HG03558 (cell line): ENCODE data around the gene NCAM2.

ENCODE experiments used
- ATAC-seq: cut with Tn5 transposase; IDR thresholded peaks from one replicate; pipeline ENCODE4 v1.9.1; 2021; ENCODE audit warnings: moderate number of reproducible peaks; ENCODE audit not compliant: unreplicated experiment; ENCODE audit errors: extremely low read depth

Gene NCAM2

DNA sequence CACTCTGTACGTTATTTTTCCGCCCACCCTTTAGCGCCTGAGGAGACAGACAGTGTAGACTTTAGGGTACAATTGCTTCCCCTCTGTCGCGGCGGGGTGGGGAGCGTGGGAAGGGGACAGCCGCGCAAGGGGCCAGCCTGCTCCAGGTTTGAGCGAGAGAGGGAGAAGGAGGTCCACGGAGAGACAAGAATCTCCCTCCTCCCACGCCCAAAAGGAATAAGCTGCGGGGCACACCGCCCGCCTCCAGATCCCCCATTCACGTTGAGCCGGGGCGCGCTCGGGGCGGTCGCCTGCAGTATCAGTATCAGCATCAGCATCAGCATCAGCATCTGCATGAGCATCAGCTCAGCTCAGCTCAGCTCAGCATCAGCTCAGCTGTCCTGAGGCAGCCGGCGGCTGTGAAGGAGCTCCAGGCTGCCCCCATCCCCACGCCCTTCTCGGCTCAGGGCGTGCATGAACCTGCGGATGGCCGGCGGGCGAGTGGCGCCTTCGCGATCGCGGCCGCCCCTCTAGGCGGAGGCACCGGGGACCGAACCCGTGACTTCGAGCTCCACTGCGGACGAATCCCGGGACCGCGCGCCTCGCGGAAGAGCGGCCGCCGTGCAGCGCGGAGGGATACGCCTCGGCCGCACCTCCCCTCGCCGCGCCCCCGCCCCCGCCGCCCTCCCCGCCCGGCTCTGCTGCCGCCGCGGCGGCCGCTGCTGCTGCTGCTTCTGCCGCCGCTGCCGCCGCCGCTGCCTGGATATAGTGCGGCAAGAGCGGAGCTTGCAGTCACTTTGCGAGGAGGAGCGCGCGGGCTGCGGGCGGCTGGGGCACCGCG is at the start of gene NCAM2:
Gene NCAM2 (plus strand): TSS at position 774 of the 820 bp plus-strand sequence.
- ATAC-seq = no peak

DNA sequence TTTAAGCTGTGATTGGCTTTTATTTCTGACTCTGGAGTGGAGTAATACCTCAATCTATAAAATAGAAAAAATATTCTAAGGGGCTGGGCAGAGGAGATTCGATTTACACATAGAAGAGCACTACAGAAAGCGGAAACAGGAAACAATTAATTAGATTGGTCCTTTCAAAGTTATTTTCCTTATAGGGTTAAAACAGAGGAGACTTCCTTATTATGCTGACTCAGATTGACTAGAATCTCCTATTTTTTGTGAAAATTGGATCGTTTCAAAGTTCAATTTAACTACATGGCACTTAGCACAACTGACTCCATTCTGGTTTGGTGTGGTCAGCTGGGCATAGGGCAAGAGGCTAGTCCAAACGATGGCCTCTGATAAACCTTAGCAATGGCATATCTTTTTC is 48.3 kb upstream of the NCAM2 start:
- no peak for ATAC-seq

GRCh38 chr21:20965816-20966215 is 32.4 kb upstream of the NCAM2 start:
- ATAC-seq = no peak

GRCh38 chr21:20968391-20968790 is 29.8 kb upstream of the NCAM2 start:
- ATAC-seq = no peak

DNA sequence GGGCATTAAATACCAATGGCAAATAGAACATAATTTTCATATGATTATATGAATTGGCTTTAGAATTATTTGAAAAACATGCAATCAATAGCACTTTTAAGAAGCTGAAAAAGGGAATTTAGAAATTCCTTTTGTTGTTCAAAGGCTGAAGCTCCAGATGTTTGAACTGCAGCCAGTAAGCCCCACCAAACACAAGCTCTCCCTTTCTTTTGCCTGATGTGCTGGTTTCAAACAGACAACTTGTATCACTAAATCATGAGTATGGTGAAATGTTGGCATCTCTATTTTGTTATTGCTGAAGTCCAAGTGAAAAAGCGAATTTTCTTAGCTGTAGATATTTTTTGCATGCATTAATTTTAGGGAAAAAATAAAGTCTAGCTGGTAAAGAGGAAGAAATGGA is 27.5 kb upstream of the NCAM2 start:
- no peak for ATAC-seq

- ATAC-seq = no peak
Observed at GRCh38 chr21:20971296-20971921, 26.8 kb upstream of the NCAM2 start.

- no peak for ATAC-seq
Observed at GRCh38 chr21:20994790-20995189, 3.4 kb upstream of the NCAM2 start.

DNA sequence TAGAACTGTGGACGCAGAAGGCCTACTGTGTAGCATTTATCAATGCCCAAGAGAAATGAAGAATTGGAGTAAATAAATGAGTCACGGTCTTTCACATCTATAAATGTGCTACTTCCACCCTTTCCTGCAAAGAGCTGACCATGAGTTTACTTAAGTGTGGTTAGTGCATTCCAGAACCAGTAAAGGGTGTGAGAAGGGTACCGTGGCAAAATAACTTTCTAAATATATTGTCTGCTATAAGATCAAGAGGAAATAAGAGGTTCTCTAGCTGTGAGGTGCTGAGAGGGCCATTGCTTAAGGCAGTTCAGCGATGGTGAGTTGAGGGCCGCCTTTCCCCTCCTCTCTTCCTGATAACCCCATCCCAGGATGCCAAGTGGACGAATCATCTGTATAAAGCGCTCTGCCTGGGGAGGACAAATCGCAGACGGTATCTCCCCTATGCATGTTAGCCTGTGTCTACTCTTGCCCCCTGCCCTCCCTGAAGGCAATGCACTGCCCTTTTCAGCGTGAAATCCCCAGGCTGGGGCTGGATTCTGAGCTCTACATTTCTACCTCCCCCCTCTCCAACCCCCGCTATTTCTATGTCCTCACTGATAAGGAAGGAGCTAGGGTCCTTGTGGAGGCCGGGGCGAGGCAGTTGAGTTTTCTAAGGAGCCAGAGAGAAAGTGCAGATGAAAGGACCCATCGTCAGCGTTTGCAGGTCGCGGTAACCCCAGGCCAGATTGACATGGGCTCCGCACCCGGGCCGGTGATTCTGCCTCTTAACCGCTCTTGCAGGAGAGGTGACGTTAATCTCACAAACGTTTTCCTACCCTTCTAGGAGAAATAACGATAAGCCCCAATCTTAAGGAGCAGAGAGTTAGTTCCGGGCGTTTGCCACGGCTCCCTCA is 1.5 kb upstream of the NCAM2 start:
- no peak for ATAC-seq

- ATAC-seq = no peak
Observed at GRCh38 chr21:20997311-20997635, 936 bp upstream of the NCAM2 start.

DNA sequence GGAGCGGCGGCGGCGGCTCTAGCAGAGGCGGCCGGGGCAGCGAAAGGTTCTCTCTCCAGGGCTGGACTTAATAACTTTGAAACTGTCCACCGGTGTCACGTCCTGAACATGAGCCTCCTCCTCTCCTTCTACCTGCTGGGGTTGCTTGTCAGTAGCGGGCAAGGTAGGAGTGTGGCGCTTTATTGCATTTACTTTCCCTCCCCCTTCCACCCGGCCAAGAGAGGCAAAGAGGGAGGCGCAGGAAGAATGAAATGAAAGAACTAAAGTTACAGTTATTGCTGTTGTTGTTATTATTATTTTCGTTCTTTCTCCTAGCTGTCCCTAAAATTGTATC is 214 bp downstream of the NCAM2 start:
- ATAC-seq = no peak

DNA sequence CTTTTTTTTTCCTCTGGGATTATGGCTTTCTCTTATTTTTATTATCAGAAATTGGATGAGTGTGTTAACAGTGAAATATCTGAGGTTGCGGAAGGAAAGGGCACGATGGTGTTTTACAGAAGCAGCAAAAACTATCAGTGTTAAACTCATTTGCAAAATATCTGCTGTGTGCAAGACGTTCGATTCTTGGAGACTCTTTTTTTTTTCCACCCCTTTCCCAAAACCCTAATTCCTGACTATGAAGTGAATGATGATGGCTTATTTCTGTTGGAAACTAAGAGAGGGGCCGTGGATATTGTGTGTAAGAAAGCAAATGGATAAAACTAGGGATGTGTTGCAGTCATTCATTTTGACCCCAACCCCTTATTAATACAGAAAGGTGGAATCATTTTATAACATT is 677 bp downstream of the NCAM2 start:
- no peak for ATAC-seq

GRCh38 chr21:20999659-21000058 is 1.4 kb downstream of the NCAM2 start:
- ATAC-seq = no peak

- no peak for ATAC-seq
Observed at GRCh38 chr21:21000591-21001175, 2.5 kb downstream of the NCAM2 start.

DNA sequence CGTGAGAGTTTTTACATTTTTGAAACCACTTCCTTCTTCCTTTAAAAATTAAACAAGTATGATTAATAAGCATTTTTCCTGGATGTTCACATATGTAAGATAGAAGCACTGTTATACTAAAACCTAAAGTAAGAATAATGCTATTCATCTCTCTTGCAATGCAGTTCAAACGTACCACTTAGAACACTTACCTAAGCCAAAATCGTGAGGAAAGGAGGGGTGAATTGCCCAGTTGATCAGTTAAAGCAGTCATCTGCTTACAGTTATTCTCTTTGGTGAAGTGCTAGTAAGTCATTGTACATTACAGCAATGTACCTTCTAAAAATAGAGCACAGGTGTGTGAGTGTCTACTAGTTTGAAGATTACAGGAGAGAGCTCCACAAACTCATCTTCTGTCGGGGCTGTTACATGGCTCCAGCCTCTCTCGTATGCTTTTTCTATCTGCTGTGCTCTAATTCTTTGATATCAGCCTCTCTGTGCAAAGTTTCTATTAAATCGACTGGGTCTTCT is 3.4 kb downstream of the NCAM2 start:
- no peak for ATAC-seq

GRCh38 chr21:21002153-21002552 is 3.9 kb downstream of the NCAM2 start:
- no peak for ATAC-seq

GRCh38 chr21:21003701-21004100 is 5.5 kb downstream of the NCAM2 start:
- no peak for ATAC-seq

DNA sequence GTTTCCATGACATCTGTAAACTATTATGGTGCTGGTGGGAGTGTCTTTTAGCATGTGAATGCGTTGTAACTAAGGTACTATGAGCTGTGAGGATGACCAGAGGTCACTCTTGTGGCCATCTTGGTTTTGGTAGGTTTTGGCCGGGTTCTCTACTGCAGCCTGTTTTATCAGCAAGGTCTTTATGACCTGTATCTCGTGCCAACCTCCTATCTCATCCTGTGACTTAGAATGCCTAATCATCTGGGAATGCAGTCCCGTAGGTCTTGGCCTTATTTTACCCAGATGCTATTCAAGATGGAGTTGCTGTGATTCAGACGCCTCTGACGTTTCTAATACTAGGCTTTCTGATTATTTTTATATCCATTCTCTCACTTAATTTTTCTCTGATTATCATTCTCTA is 9.4 kb downstream of the NCAM2 start:
- no peak for ATAC-seq

GRCh38 chr21:21010228-21010627 is 12.0 kb downstream of the NCAM2 start:
- no peak for ATAC-seq

- ATAC-seq = no peak
Observed at GRCh38 chr21:21010698-21011097, 12.5 kb downstream of the NCAM2 start.

- ATAC-seq = no peak
Observed at GRCh38 chr21:21018821-21019220, 20.6 kb downstream of the NCAM2 start.

GRCh38 chr21:21019681-21020080 is 21.5 kb downstream of the NCAM2 start:
- ATAC-seq = no peak
